H9 (cell line): ENCODE measurements around the gene MED22. TPM values are rescaled to one million over a fixed set of nuclear protein-coding genes. Genes with fewer than 3 reads are reported as not detected.

Source experiments
- DNase-seq: peaks from one replicate; pipeline ENCODE4 v3.0.0-alpha.2; 2017
- H2AFZ ChIP-seq: one replicate; pipeline ENCODE4 v1.6.1; 2013; ENCODE audit warnings: mild to moderate bottlenecking, low read length, control low read depth, moderate library complexity
- H2AK5ac ChIP-seq: 2 replicates; pipeline ENCODE4 v1.6.1; 2013; ENCODE audit warnings: low read length, control low read depth, mixed read lengths; ENCODE audit not compliant: insufficient read length
- H2BK120ac ChIP-seq: one replicate; pipeline ENCODE4 v1.6.1; 2013; ENCODE audit warnings: low read depth, mild to moderate bottlenecking, low read length, control low read depth, inconsistent platforms; ENCODE audit not compliant: poor library complexity, severe bottlenecking
- H2BK12ac ChIP-seq: 2 replicates; pipeline ENCODE4 v1.6.1; 2013; ENCODE audit warnings: low read length, control low read depth, mixed read lengths, low read depth; ENCODE audit not compliant: insufficient read length
- H2BK15ac ChIP-seq: 2 replicates; pipeline ENCODE4 v1.6.1; 2013; ENCODE audit warnings: low read depth, low read length, control low read depth
- H2BK20ac ChIP-seq: one replicate; pipeline ENCODE4 v1.6.1; 2013; ENCODE audit warnings: low read depth, mild to moderate bottlenecking, low read length, control low read depth, inconsistent platforms; ENCODE audit not compliant: poor library complexity, severe bottlenecking
- H2BK5ac ChIP-seq: 2 replicates; pipeline ENCODE4 v1.6.1; 2013; ENCODE audit warnings: low read length, control low read depth, mixed read lengths; ENCODE audit not compliant: insufficient read length
- H3K14ac ChIP-seq: 2 replicates; pipeline ENCODE4 v1.6.1; 2013; ENCODE audit warnings: low read length, control low read depth; ENCODE audit not compliant: insufficient read depth
- H3K18ac ChIP-seq: 2 replicates; pipeline ENCODE4 v1.6.1; 2013; ENCODE audit warnings: low read depth, mild to moderate bottlenecking, mixed read lengths, low read length, control low read depth; ENCODE audit not compliant: insufficient read length
- H3K23ac ChIP-seq: 2 replicates; pipeline ENCODE4 v1.6.1; 2013; ENCODE audit warnings: low read length, control low read depth, mixed read lengths, low read depth; ENCODE audit not compliant: insufficient read length
- H3K23me2 ChIP-seq: 2 replicates; pipeline ENCODE4 v1.6.1; 2013; ENCODE audit warnings: low read depth, mild to moderate bottlenecking, mixed read lengths, low read length, control low read depth; ENCODE audit not compliant: insufficient read length, poor library complexity, severe bottlenecking
- H3K27ac ChIP-seq: 2 replicates; pipeline ENCODE4 v1.5.1; 2013; ENCODE audit warnings: low read length, control low read depth, mixed read lengths, low read depth; ENCODE audit not compliant: insufficient read length
- H3K27me3 ChIP-seq: 2 replicates; pipeline ENCODE4 v1.6.1; 2013; ENCODE audit warnings: low read length, control low read depth, inconsistent platforms; ENCODE audit not compliant: insufficient read depth
- H3K4ac ChIP-seq: 2 replicates; pipeline ENCODE4 v1.6.1; 2013; ENCODE audit warnings: low read depth, mild to moderate bottlenecking, control low read depth, inconsistent platforms, low read length, moderate library complexity
- H3K4me1 ChIP-seq: 2 replicates; pipeline ENCODE4 v1.6.1; 2013; ENCODE audit warnings: low read length, control low read depth, inconsistent platforms; ENCODE audit not compliant: insufficient read depth
- H3K4me2 ChIP-seq: 2 replicates; pipeline ENCODE4 v1.6.1; 2013; ENCODE audit warnings: low read length, control low read depth, mixed read lengths; ENCODE audit not compliant: insufficient read length, insufficient read depth
- H3K56ac ChIP-seq: 2 replicates; pipeline ENCODE4 v1.6.1; 2013; ENCODE audit warnings: low read depth, mild to moderate bottlenecking, mixed read lengths, low read length, control low read depth; ENCODE audit not compliant: insufficient read length
- H3K79me1 ChIP-seq: 2 replicates; pipeline ENCODE4 v1.6.1; 2013; ENCODE audit warnings: low read depth, mild to moderate bottlenecking, moderate library complexity, low read length, control low read depth, inconsistent platforms; ENCODE audit not compliant: insufficient read depth, poor library complexity, severe bottlenecking
- H3K79me2 ChIP-seq: 2 replicates; pipeline ENCODE4 v1.6.1; 2013; ENCODE audit warnings: low read length, control low read depth, inconsistent platforms; ENCODE audit not compliant: insufficient read depth
- H3K9ac ChIP-seq: 2 replicates; pipeline ENCODE4 v1.6.1; 2013; ENCODE audit warnings: low read length, control low read depth, mixed read lengths; ENCODE audit not compliant: insufficient read length; ENCODE audit errors: extremely low read depth
- H3K9me3 ChIP-seq: one replicate; pipeline ENCODE4 v1.6.1; 2013; ENCODE audit warnings: low read depth, low read length, inconsistent platforms; ENCODE audit not compliant: control insufficient read depth
- H3T11ph ChIP-seq: one replicate; pipeline ENCODE4 v1.6.1; 2013; ENCODE audit warnings: mild to moderate bottlenecking, low read length, control low read depth, inconsistent platforms
- H4K20me1 ChIP-seq: one replicate; pipeline ENCODE4 v1.6.1; 2013; ENCODE audit not compliant: control insufficient read depth, insufficient read length, insufficient read depth
- H4K5ac ChIP-seq: 2 replicates; pipeline ENCODE4 v1.6.1; 2013; ENCODE audit warnings: low read depth, mild to moderate bottlenecking, mixed read lengths, low read length, control low read depth; ENCODE audit not compliant: insufficient read length
- H4K8ac ChIP-seq: replicated peaks from 2 replicates; pipeline ENCODE4 v1.6.1; 2013; ENCODE audit warnings: low read length, control low read depth, mixed read lengths, low read depth; ENCODE audit not compliant: insufficient read length
- H4K91ac ChIP-seq: 2 replicates; pipeline ENCODE4 v1.6.1; 2013; ENCODE audit warnings: low read depth, mild to moderate bottlenecking, moderate library complexity, mixed read lengths, low read length, control low read depth; ENCODE audit not compliant: insufficient read length
- H3K27ac Mint-ChIP-seq, 3 experiments: 2 replicates in 2 of 3; 3 replicates in 1 of 3; pipeline ENCODE4 v1.8.0; 2020 to 2021; ENCODE audit warnings: mixed read lengths in 3 of 3, mild to moderate bottlenecking in 1 of 3, moderate library complexity in 1 of 3
- H3K27me3 Mint-ChIP-seq: 2 replicates; pipeline ENCODE4 v1.8.0; 2021; ENCODE audit warnings: low read depth, mild to moderate bottlenecking, moderate library complexity, mixed read lengths
- H3K36me3 Mint-ChIP-seq, 3 experiments: 2 replicates in 2 of 3; 3 replicates in 1 of 3; pipeline ENCODE4 v1.8.0; 2020 to 2021; ENCODE audit warnings: low read depth in 3 of 3, mixed read lengths in 3 of 3; ENCODE audit not compliant: insufficient read depth in 1 of 3
- H3K4me1 Mint-ChIP-seq, 2 experiments: 2 replicates each; pipeline ENCODE4 v1.8.0; 2020; ENCODE audit warnings: mixed read lengths in 2 of 2
- H3K4me3 Mint-ChIP-seq, 2 experiments: 2 replicates in 1 of 2; 3 replicates in 1 of 2; pipeline ENCODE4 v1.8.0; 2020 to 2021; ENCODE audit warnings: mild to moderate bottlenecking in 2 of 2, mixed read lengths in 2 of 2, moderate library complexity in 1 of 2
- H3K9me3 Mint-ChIP-seq, 2 experiments: 2 replicates in 1 of 2; 3 replicates in 1 of 2; pipeline ENCODE4 v1.8.0; 2020; ENCODE audit warnings: mild to moderate bottlenecking in 2 of 2, mixed read lengths in 2 of 2, moderate library complexity in 1 of 2
- WGBS: extraction: QIAGEN DNeasy Blood & Tissue Kit; methylation state at CpG from one replicate; pipeline ENCODE4 v1.1.7; 2013; ENCODE audit warnings: missing lambda C conversion rate, low lambda C conversion rate, mixed read lengths; ENCODE audit not compliant: insufficient read length; ENCODE audit errors: extremely low coverage; 5-methylcytosine and 5-hydroxymethylcytosine counted together
- total RNA-seq: library from RNA; stranded (reverse); gene quantifications from 2 replicates; pipeline ENCODE4 v1.2.1, GENCODE V29; 2021
- TF ChIP-seq, protein P1 (sequence below): fragments of 200-600 bp; sonication (generic); conservative IDR thresholded peaks from 3 replicates; pipeline ENCODE4 v1.8.0; 2021; ENCODE audit warnings: antibody characterized with exemption, mild to moderate bottlenecking

Gene MED22
- total RNA-seq, 1 experiment from 2014 or later = 60.1 TPM

GRCh38 chr9:133342570-133342969, 5.4 kb downstream of the MED22 start:
- Histone ChIP-seq H3K9ac (no peak overlapping the region), H3K18ac (no peak overlapping the region), H2BK15ac (no peak overlapping the region), H3K4me2 (no peak overlapping the region), H4K91ac (no peak overlapping the region), H3K79me1 (peaks cover 10% of the 10 kb centered on the region), H3K14ac (no peak overlapping the region), H4K8ac (no peak overlapping the region), H4K5ac (no peak overlapping the region), H3K23ac (no peak overlapping the region), H3K27ac (no peak overlapping the region), H4K20me1 (no peaks in the 10 kb centered on the region), H2BK5ac (no peak overlapping the region), H2AFZ (no peak overlapping the region), H3K9me3 (no peaks in the 10 kb centered on the region), H2AK5ac (no peak overlapping the region), H3K4me1 (no peaks in the 10 kb centered on the region; the same call in 1 of the 2 replicates), H3K56ac (no peak overlapping the region), H3K4ac (no peak overlapping the region), H2BK20ac (no peak overlapping the region), H3K79me2 (peaks cover 6% of the 10 kb centered on the region; the same call in 1 of the 2 replicates), H2BK12ac (no peak overlapping the region), H3K23me2 (no peaks in the 10 kb centered on the region), H3K27me3 (no peaks in the 10 kb centered on the region), H2BK120ac (no peak overlapping the region), H3T11ph (no peak overlapping the region)
- TF ChIP-seq, protein P1, sequence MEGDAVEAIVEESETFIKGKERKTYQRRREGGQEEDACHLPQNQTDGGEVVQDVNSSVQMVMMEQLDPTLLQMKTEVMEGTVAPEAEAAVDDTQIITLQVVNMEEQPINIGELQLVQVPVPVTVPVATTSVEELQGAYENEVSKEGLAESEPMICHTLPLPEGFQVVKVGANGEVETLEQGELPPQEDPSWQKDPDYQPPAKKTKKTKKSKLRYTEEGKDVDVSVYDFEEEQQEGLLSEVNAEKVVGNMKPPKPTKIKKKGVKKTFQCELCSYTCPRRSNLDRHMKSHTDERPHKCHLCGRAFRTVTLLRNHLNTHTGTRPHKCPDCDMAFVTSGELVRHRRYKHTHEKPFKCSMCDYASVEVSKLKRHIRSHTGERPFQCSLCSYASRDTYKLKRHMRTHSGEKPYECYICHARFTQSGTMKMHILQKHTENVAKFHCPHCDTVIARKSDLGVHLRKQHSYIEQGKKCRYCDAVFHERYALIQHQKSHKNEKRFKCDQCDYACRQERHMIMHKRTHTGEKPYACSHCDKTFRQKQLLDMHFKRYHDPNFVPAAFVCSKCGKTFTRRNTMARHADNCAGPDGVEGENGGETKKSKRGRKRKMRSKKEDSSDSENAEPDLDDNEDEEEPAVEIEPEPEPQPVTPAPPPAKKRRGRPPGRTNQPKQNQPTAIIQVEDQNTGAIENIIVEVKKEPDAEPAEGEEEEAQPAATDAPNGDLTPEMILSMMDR = no peak; the same call in 2 of the 3 replicates
- Mint-ChIP-seq H3K27me3 (no peaks in the 10 kb centered on the region), H3K36me3 (peaks cover 51 to 89% (median 80%) of the 10 kb centered on the region in 3 experiments), H3K27ac (peak overlapping the region in 1 of 3 experiments; percentile 10; a peak in 1 of 7 replicates), H3K4me1 (peaks cover 10 to 12% of the 10 kb centered on the region in 2 experiments), H3K4me3 (no peak overlapping the region), H3K9me3 (no peaks in the 10 kb centered on the region)
- WGBS = no CpG with 5 or more reads among the region's 11 CpGs
- peak; percentile 64 for DNase-seq
